GM18907 (cell line): ENCODE results near the gene KANSL1L.

Source experiments
- ATAC-seq: cut with Tn5 transposase; IDR thresholded peaks from one replicate; pipeline ENCODE4 v1.9.1; 2021; ENCODE audit warnings: mild to moderate bottlenecking, moderate library complexity; ENCODE audit not compliant: unreplicated experiment

KANSL1L gene

GRCh38 chr2:210072922-210073509, 98.2 kb downstream of the KANSL1L start:
- peak; percentile 84 for ATAC-seq

GRCh38 chr2:210072493-210072892, 98.7 kb downstream of the KANSL1L start:
- no peak for ATAC-seq

- no peak for ATAC-seq
Observed at GRCh38 chr2:210063306-210063705, 107.9 kb downstream of the KANSL1L start.

GRCh38 chr2:210055825-210056224, 115.4 kb downstream of the KANSL1L start:
- no peak for ATAC-seq

GRCh38 chr2:210054696-210055095, 116.5 kb downstream of the KANSL1L start:
- ATAC-seq: no peak

GRCh38 chr2:210050885-210051284, 120.3 kb downstream of the KANSL1L start:
- ATAC-seq: no peak

GRCh38 chr2:210049831-210050230, 121.4 kb downstream of the KANSL1L start:
- ATAC-seq: no peak

- ATAC-seq: no peak
Observed at GRCh38 chr2:210046851-210047500, 124.2 kb downstream of the KANSL1L start.

- no peak for ATAC-seq
Observed at GRCh38 chr2:210038078-210038477, 133.1 kb downstream of the KANSL1L start.

GRCh38 chr2:210035679-210036078, 135.5 kb downstream of the KANSL1L start:
- no peak for ATAC-seq

GRCh38 chr2:210034087-210034683, 137.0 kb downstream of the KANSL1L start:
- ATAC-seq: no peak

GRCh38 chr2:210028178-210028577, 143.0 kb downstream of the KANSL1L start:
- no peak for ATAC-seq

GRCh38 chr2:210027608-210028007, 143.6 kb downstream of the KANSL1L start:
- no peak for ATAC-seq

GRCh38 chr2:210022824-210023223, 148.4 kb downstream of the KANSL1L start:
- no peak for ATAC-seq

- no peak for ATAC-seq
Observed at GRCh38 chr2:210020138-210020537, 151.1 kb downstream of the KANSL1L start.

- ATAC-seq: no peak
Observed at GRCh38 chr2:210009896-210010295, 161.3 kb downstream of the KANSL1L start.

- ATAC-seq: no peak
Observed at GRCh38 chr2:210009126-210009525, 162.1 kb downstream of the KANSL1L start.

- ATAC-seq: no peak
Observed at GRCh38 chr2:210007895-210008294, 163.3 kb downstream of the KANSL1L start.

- no peak for ATAC-seq
Observed at GRCh38 chr2:210004881-210005280, 166.3 kb downstream of the KANSL1L start.

GRCh38 chr2:210003359-210003758, 167.8 kb downstream of the KANSL1L start:
- no peak for ATAC-seq

- peak; percentile 99 for ATAC-seq
Observed at GRCh38 chr2:210002158-210003157, 168.8 kb downstream of the KANSL1L start, which contains the start of gene RPE. TSS of gene RPE (plus strand) at chr2:210002638. CDS start at chr2:210002662, 24 bp downstream.
